Chondrocyte (in vitro differentiated cells): ENCODE data around the gene MYZAP. TPM values are rescaled to one million over a fixed set of nuclear protein-coding genes. Genes with fewer than 3 reads are reported as not detected.

Source experiments
- DNase-seq: peaks from one replicate; pipeline ENCODE4 v3.0.0; 2021; ENCODE audit warnings: mixed read lengths, low spot score
- H3K27ac Mint-ChIP-seq: one replicate; pipeline ENCODE4 v1.8.0; 2021; ENCODE audit warnings: mild to moderate bottlenecking, moderate library complexity, mixed read lengths; ENCODE audit not compliant: unreplicated experiment
- H3K27me3 Mint-ChIP-seq: 2 replicates; pipeline ENCODE4 v1.8.0; 2021; ENCODE audit warnings: low read depth, mixed read lengths
- H3K36me3 Mint-ChIP-seq: 2 replicates; pipeline ENCODE4 v1.8.0; 2021; ENCODE audit warnings: low read depth, mixed read lengths
- H3K4me1 Mint-ChIP-seq: 2 replicates; pipeline ENCODE4 v1.8.0; 2021; ENCODE audit warnings: low read depth, mild to moderate bottlenecking, mixed read lengths
- H3K4me3 Mint-ChIP-seq: one replicate; pipeline ENCODE4 v1.8.0; 2021; ENCODE audit warnings: mild to moderate bottlenecking, moderate library complexity, mixed read lengths; ENCODE audit not compliant: unreplicated experiment
- H3K9me3 Mint-ChIP-seq: 2 replicates; pipeline ENCODE4 v1.8.0; 2021; ENCODE audit warnings: low read depth, mixed read lengths
- CTCF ChIP-seq: fragments of 200-600 bp; sonication (generic); IDR thresholded peaks from 2 replicates; pipeline ENCODE4 v1.5.0; 2021; ENCODE audit warnings: antibody characterized with exemption, mild to moderate bottlenecking, moderate library complexity
- total RNA-seq: library from RNA; stranded (reverse); gene quantifications from 3 replicates; pipeline ENCODE4 v1.2.1, GENCODE V29; 2021

MYZAP gene
- total RNA-seq, 1 donor from 2014 or later: 0.17 TPM

- no peak overlapping the region for H3K27ac Mint-ChIP-seq
- peaks cover 7% of the 10 kb centered on the region for H3K27me3 Mint-ChIP-seq
- H3K36me3 Mint-ChIP-seq: no peaks in the 10 kb centered on the region
- no peak for DNase-seq
- H3K9me3 Mint-ChIP-seq: no peaks in the 10 kb centered on the region
- H3K4me1 Mint-ChIP-seq: peaks cover 20% of the 10 kb centered on the region
- H3K4me3 Mint-ChIP-seq: no peak overlapping the region
- TF ChIP-seq CTCF: no peak
Observed at GRCh38 chr15:57595011-57595866, 3.5 kb downstream of the MYZAP start.

- Mint-ChIP-seq H3K9me3 (no peaks in the 10 kb centered on the region), H3K36me3 (no peaks in the 10 kb centered on the region), H3K27me3 (peaks cover 11% of the 10 kb centered on the region)
Observed at GRCh38 chr15:57596301-57596855, 4.7 kb downstream of the MYZAP start.

GRCh38 chr15:57596978-57597377 lies 5.3 kb downstream of the MYZAP start:
- H3K36me3 Mint-ChIP-seq: no peaks in the 10 kb centered on the region
- peaks cover 13% of the 10 kb centered on the region for H3K4me1 Mint-ChIP-seq
- no peak overlapping the region for H3K4me3 Mint-ChIP-seq
- H3K27ac Mint-ChIP-seq: no peak overlapping the region
- no peak for TF ChIP-seq CTCF
- DNase-seq: no peak
- no peaks in the 10 kb centered on the region for H3K9me3 Mint-ChIP-seq
- H3K27me3 Mint-ChIP-seq: peaks cover 17% of the 10 kb centered on the region

More at GRCh38 chr15:57596301-57596855, 4.7 kb downstream of the MYZAP start:
- no peak overlapping the region for H3K4me3 Mint-ChIP-seq
- no peak overlapping the region for H3K27ac Mint-ChIP-seq
- TF ChIP-seq CTCF: no peak
- DNase-seq: no peak
- H3K4me1 Mint-ChIP-seq: peaks cover 14% of the 10 kb centered on the region

DNA sequence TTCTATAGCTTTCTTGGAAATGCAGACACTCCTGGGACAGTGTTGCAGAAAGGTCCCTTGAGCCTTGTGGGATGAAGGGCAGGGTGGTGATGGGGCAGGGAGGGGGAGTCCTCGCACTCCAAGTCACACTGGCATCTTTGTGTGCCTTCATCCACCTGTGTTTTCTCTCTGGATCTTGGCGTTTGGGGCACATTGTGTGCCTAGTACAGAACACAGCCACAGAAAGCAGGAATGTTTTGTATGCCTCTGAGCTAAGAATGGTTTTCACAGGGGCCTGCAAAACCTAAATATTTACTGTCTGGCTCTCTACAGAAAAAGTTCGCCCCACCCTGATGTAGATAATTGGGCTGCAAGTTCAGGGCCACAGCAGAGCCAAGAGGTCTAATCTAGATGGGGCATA lies 5.7 kb downstream of the MYZAP start:
- peaks cover 13% of the 10 kb centered on the region for H3K4me1 Mint-ChIP-seq
- H3K27ac Mint-ChIP-seq: no peak overlapping the region
- no peak for TF ChIP-seq CTCF
- no peaks in the 10 kb centered on the region for H3K36me3 Mint-ChIP-seq
- H3K9me3 Mint-ChIP-seq: no peaks in the 10 kb centered on the region
- H3K27me3 Mint-ChIP-seq: peaks cover 20% of the 10 kb centered on the region
- DNase-seq: no peak
- H3K4me3 Mint-ChIP-seq: no peak overlapping the region

GRCh38 chr15:57598346-57598745 lies 6.6 kb downstream of the MYZAP start:
- H3K36me3 Mint-ChIP-seq: no peaks in the 10 kb centered on the region
- no peak for DNase-seq
- no peaks in the 10 kb centered on the region for H3K9me3 Mint-ChIP-seq
- H3K4me3 Mint-ChIP-seq: no peak overlapping the region
- H3K4me1 Mint-ChIP-seq: peaks cover 13% of the 10 kb centered on the region
- TF ChIP-seq CTCF: no peak
- peaks cover 20% of the 10 kb centered on the region for H3K27me3 Mint-ChIP-seq
- no peak overlapping the region for H3K27ac Mint-ChIP-seq
